A673 (cell line): Measurements from ENCODE around the gene RHOG. TPM values are rescaled to one million over a fixed set of nuclear protein-coding genes. Genes with fewer than 3 reads are reported as not detected.
"Not testable (repeated sequence)": the region's sequence is repeated elsewhere in the genome, so short reads cannot be mapped to it uniquely, and the experiment has no call there.

Experiments
- BruUV-seq: library from RNA; stranded (reverse); fragments of 400-500 nt; replicated peaks from 2 replicates; lab custom pipeline; 2021; lab: Mats Ljungman, UMichigan
- CTCF ChIA-PET: fragments of 300-600 bp; sonication (Branson Sonifier 250); formaldehyde crosslinking; loops from one replicate; lab custom pipeline; 2022; ENCODE audit warnings: antibody characterized with exemption; lab: Charles Lee
- POLR2A ChIA-PET: fragments of 300-600 bp; sonication (Branson Sonifier 250); formaldehyde crosslinking; loops from one replicate; lab custom pipeline; 2022; ENCODE audit warnings: antibody characterized with exemption; ENCODE audit not compliant: low non-redundant PET; lab: Charles Lee
- DNase-seq: peaks from one replicate; pipeline ENCODE4 v3.0.0-alpha.2; 2015; ENCODE audit warnings: low spot score
- H3K27ac ChIP-seq: fragments of 200-600 bp; sonication (generic); 2 replicates; pipeline ENCODE4 v1.5.1; 2016; ENCODE audit warnings: mixed run types, low read depth, mild to moderate bottlenecking, mixed read lengths, antibody characterized with exemption, low read length; ENCODE audit not compliant: poor library complexity, severe bottlenecking
- H3K27me3 ChIP-seq: fragments of 200-600 bp; sonication (generic); replicated peaks from 2 replicates; pipeline ENCODE4 v1.6.1; 2017; ENCODE audit warnings: mixed run types, low read depth, mild to moderate bottlenecking, mixed read lengths, antibody characterized with exemption, low read length; ENCODE audit not compliant: insufficient read depth, poor library complexity
- H3K36me3 ChIP-seq: fragments of 200-600 bp; sonication (generic); 2 replicates; pipeline ENCODE4 v1.6.1; 2016; ENCODE audit warnings: mixed run types, mild to moderate bottlenecking, mixed read lengths, antibody characterized with exemption, low read length; ENCODE audit not compliant: insufficient read depth, poor library complexity, severe bottlenecking
- H3K4me1 ChIP-seq: fragments of 200-600 bp; sonication (generic); 2 replicates; pipeline ENCODE4 v1.6.1; 2017; ENCODE audit warnings: mixed run types, mild to moderate bottlenecking, mixed read lengths, antibody characterized with exemption, low read length; ENCODE audit not compliant: insufficient read depth, poor library complexity, severe bottlenecking
- H3K4me3 ChIP-seq: fragments of 200-600 bp; sonication (generic); 2 replicates; pipeline ENCODE4 v1.5.1; 2016; ENCODE audit warnings: low read depth, mixed run types, mild to moderate bottlenecking, mixed read lengths, low read length; ENCODE audit not compliant: poor library complexity, severe bottlenecking
- H3K9me3 ChIP-seq: fragments of 200-600 bp; sonication (generic); 2 replicates; pipeline ENCODE4 v1.6.1; 2016; ENCODE audit warnings: mixed run types, low read depth, mild to moderate bottlenecking, mixed read lengths, antibody characterized with exemption, low read length; ENCODE audit not compliant: poor library complexity, severe bottlenecking
- EZH2 ChIP-seq: fragments of 200-600 bp; sonication (generic); IDR thresholded peaks from 2 replicates; pipeline ENCODE4 v1.6.1; 2017; ENCODE audit warnings: borderline replicate concordance, low read depth, mild to moderate bottlenecking, mixed read lengths, antibody characterized with exemption, low read length; ENCODE audit not compliant: poor library complexity, severe bottlenecking
- intact Hi-C: fragments of 100-400 bp; cut with micrococcal nuclease; formaldehyde crosslinking; loops from one replicate; pipeline ENCODE4 v1.10.0; 2022; ENCODE audit not compliant: unreplicated experiment
- total RNA-seq: library from RNA; stranded (reverse); gene quantifications from 2 replicates; pipeline ENCODE4 v1.2.3, GENCODE V29; 2021
- TF ChIP-seq, protein P1 (sequence below): fragments of 300-800, 200-600 bp; sonication (generic); conservative IDR thresholded peaks from 2 replicates; pipeline ENCODE4 v1.5.1; 2017; ENCODE audit warnings: low read depth, mild to moderate bottlenecking, antibody characterized with exemption, low read length, moderate library complexity, mixed read lengths

Gene RHOG
- total RNA-seq, 1 experiment from 2014 or later = 33.9 TPM

DNA sequence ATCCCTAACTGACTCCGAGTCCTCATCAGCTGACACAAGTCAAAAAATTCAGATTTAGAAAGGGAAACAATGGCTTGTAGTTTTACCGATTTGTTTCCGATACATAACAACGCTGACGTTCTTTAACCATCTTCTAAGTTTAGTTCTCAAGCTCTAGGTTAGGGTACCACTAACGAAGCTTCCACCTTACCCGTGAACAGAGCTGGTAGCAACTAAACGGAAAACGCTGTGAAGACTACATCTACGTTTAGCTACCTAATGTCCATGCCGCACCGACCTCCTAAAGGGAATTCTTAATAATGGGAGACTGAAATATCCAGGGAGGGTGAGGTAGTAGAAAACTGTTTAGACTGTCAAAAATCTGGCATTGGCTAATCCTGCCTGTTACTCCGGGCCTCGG, 44.4 kb downstream of the RHOG start:
- no TSS peak for BruUV-seq
- peaks cover 5% of the 10 kb centered on the region for H3K4me1 ChIP-seq
- ChIA-PET CTCF (no interaction called here), POLR2A (no interaction called here)
- intact Hi-C loops = no loop called here
- peaks cover 21% of the 10 kb centered on the region for H3K36me3 ChIP-seq
- peak overlapping the region; percentile 97 for H3K27ac ChIP-seq
- TF ChIP-seq, protein P1, sequence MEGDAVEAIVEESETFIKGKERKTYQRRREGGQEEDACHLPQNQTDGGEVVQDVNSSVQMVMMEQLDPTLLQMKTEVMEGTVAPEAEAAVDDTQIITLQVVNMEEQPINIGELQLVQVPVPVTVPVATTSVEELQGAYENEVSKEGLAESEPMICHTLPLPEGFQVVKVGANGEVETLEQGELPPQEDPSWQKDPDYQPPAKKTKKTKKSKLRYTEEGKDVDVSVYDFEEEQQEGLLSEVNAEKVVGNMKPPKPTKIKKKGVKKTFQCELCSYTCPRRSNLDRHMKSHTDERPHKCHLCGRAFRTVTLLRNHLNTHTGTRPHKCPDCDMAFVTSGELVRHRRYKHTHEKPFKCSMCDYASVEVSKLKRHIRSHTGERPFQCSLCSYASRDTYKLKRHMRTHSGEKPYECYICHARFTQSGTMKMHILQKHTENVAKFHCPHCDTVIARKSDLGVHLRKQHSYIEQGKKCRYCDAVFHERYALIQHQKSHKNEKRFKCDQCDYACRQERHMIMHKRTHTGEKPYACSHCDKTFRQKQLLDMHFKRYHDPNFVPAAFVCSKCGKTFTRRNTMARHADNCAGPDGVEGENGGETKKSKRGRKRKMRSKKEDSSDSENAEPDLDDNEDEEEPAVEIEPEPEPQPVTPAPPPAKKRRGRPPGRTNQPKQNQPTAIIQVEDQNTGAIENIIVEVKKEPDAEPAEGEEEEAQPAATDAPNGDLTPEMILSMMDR = no peak
- TF ChIP-seq EZH2 = no peak
- DNase-seq = no peak
- no peaks in the 10 kb centered on the region for H3K9me3 ChIP-seq
- H3K27me3 ChIP-seq = no peaks in the 10 kb centered on the region
- H3K4me3 ChIP-seq = peak overlapping the region; percentile 97

DNA sequence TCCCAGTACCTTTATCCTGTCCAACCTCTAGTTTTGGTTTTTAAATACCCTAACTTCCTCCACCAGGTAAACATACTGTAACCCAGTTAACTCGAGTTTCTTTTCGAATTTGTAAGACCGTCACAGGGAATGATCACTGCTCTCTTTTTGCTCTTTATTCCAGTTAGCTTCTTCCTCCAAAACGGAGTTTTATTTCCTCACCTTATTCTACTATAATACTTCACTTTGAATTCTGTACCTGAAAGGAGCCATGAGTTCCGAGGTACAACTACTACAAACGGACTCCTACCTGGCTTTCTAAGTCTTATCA, 44.8 kb downstream of the RHOG start:
- no peaks in the 10 kb centered on the region for H3K9me3 ChIP-seq
- POLR2A ChIA-PET = interaction anchor here (0.5 kb wide), 1 partner anchor 11 kb away, joined by 7 read pairs; no protein-coding TSS in a partner anchor
- CTCF ChIA-PET = no interaction called here
- H3K27ac ChIP-seq = peak overlapping the region; percentile 97
- BruUV-seq = no TSS peak
- DNase-seq = no peak
- H3K4me3 ChIP-seq = peak overlapping the region; percentile 97
- H3K27me3 ChIP-seq = no peaks in the 10 kb centered on the region
- peaks cover 5% of the 10 kb centered on the region for H3K4me1 ChIP-seq
- H3K36me3 ChIP-seq = peaks cover 21% of the 10 kb centered on the region
- intact Hi-C loops = no loop called here
- TF ChIP-seq, protein P1 = no peak
- no peak for TF ChIP-seq EZH2

DNA sequence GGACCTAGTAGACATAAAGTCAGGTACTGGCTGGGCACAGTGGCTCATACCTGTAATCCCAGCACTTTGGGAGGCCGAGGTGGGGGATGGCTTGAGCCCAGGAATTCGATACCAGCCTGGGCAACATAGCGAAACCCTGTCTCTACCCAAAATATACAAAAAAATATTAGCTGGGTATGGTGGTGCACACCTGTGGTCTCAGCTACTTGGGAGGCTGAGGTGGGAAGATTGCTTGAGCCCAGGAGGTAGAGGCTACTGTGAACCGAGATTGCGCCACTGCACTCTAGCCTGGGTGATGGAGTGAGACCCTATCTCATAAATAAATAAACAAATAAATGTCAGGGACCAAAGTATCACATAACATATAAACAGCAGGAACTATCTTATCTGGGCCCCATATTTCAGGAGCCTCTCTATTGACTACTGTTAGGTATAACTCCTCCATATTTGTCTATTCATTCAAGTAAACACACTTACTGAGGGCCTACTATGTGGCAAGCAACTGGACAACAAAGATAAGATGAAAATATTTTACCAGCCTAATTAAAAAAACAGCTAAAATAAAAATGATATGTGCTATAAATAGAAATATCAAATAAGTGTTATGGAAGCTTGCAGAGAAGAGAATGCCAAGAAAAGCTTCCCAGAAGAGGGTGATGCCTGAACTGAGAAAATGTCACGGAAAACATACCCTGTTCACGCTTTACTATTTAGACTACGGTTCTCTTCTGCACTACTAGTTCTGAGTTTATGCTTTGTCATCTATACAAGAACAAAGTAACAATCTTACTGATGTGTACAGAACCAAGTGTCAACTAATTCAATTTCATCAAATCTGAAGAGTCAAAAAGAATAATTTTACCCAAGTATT, 45.4 kb downstream of the RHOG start:
- no peak for DNase-seq
- Histone ChIP-seq H3K9me3 (no peaks in the 10 kb centered on the region), H3K4me3 (peak overlapping the region; percentile 97), H3K27ac (peak overlapping the region; percentile 97), H3K4me1 (peaks cover 5% of the 10 kb centered on the region), H3K36me3 (peaks cover 26% of the 10 kb centered on the region), H3K27me3 (no peaks in the 10 kb centered on the region)
- POLR2A ChIA-PET = interaction anchor here (0.5 kb wide), 1 partner anchor 11 kb away, joined by 7 read pairs; no protein-coding TSS in a partner anchor
- intact Hi-C loops = no loop called here
- CTCF ChIA-PET = no interaction called here
- TSS peak; percentile 62 for BruUV-seq
- TF ChIP-seq, protein P1 = no peak
- TF ChIP-seq EZH2 = no peak

DNA sequence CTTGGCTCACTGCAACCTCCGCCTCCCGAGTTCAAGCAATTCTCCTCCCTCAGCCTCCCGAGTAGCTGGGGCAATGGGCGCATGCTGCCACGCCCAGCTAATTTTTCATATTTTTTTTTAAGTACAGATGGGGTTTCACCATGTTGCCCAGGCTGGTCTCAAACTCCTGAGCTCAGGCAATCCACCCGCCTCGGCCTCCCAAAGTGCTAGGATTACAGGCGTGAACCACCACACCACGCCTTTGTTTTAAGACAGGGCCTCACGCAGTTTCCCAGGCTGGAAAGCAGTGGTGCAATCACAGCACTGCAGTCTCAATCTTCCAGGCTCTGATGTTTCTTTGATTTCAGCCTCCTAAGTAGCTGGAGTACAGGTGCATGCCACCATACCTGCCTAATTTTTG, 46.4 kb downstream of the RHOG start:
- DNase-seq, intact Hi-C loops, H3K9me3 ChIP-seq, POLR2A ChIA-PET, BruUV-seq, CTCF ChIA-PET, H3K4me3 ChIP-seq, H3K27me3 ChIP-seq, H3K4me1 ChIP-seq, H3K27ac ChIP-seq: not testable (repeated sequence)
- H3K36me3 ChIP-seq = peaks cover 29% of the 10 kb centered on the region
